Head of caudate nucleus (tissue), 42 donors: Measurements from ENCODE around the gene QRICH1.

Experiments
- DNase-seq, 42 donors: peaks; one replicate each; pipeline versions ENCODE4 v3.0.0 to v3.0.0-alpha.2; 2020 to 2021; ENCODE audit warnings: mixed read lengths in 7 of 42
- intact Hi-C: fragments of 100-400 bp; cut with DNase I; formaldehyde crosslinking; loops from one replicate; pipeline ENCODE4 v1.15.0; 2022

The QRICH1 gene

DNA sequence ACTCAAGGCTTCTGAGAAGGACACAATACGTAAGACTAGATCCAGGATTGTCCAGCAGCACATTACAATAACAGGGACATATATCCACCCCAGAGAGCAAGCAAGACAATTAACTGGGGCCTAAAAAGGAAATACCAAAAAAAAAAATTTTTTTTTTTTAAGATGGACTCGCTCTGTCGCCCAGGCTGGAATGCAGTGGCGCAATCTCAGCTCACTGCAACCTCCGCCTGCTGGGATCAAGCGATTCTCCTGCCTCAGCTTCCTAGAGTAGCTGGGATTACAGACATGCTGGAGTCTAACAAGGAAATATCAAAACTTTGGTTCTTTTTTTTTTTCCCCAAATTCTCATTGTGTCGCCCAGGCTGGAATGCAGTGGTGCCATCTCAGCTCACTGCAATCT is 35.9 kb downstream of the QRICH1 start:
- DNase-seq, result no peak
- intact Hi-C loops, result no loop called here

DNA sequence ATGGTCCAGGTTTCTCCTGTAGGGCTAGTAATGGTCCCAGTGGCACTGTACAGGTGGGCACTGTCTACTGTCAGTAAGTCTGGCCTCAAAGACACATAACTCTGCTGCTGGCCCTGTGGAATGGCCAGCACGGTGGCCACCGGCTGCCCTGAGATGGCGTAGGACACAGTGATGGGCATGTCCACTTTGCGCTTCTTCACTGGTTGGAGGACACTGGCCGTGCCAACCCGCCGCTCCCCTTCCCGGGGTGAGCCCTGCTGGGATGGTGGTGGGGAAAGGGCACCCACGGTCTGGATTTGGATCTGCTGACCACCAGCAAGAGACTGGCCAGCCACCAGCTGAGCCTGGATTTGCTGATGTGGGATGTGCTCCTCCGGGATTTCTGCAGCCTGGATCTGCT is 36.6 kb downstream of the QRICH1 start:
- no peak for DNase-seq
- intact Hi-C loops, result no loop called here

DNA sequence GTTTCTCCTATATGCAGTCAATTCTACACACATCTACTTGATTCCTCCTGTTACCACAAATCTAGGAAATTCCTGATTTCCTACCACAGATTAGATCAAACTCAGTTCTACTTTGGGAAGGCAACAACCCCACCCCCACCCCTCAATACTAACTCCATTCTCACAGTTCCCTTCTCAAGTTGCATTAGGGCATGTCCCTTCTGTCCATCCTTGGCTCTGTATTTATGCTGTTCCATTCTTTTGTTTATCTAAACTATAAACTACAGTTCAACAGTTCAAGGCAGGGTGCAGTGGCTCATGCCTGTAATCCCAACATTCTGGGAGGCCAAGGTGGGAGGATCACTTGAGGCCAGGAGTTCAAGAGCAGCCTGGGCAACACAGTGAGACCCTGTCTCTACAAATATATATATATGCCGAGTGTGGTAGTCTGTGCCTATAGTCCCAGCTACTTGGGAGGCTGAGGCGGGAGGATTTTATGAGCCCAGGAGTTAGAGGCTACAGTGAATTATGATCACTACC is 39.5 kb downstream of the QRICH1 start:
- intact Hi-C loops, result no loop called here
- no peak for DNase-seq

GRCh38 chr3:49053543-49053942 is 40.3 kb downstream of the QRICH1 start:
- DNase-seq, result no peak
- intact Hi-C loops, result no loop called here

GRCh38 chr3:49035281-49035680 is 58.6 kb downstream of the QRICH1 start:
- DNase-seq, result no peak
- intact Hi-C loops, result no loop called here

DNA sequence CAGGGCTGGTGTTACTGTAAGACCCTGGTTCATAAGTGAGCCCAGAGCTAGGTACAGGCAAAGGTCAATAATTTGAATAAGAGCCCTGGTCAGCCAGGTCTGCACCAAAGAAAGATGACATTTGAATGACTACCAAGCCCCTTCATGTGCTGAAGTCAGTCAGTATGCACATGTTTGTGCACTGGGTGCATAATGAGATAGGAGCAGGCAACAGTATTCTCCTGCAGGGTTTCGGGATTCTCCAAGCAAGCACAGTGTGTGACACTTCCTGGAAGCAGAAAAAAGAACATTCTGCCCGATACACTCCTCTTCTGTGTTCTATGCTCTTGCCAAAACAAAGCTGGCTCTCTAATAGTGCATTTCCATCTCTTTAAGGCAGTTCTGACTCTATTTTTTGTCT is 59.2 kb downstream of the QRICH1 start:
- intact Hi-C loops, result no loop called here
- DNase-seq, result no peak

- DNase-seq, result no peak
- intact Hi-C loops, result no loop called here
These were observed 61.1 kb downstream of the QRICH1 start for GRCh38 chr3:49032646-49033304.

DNA sequence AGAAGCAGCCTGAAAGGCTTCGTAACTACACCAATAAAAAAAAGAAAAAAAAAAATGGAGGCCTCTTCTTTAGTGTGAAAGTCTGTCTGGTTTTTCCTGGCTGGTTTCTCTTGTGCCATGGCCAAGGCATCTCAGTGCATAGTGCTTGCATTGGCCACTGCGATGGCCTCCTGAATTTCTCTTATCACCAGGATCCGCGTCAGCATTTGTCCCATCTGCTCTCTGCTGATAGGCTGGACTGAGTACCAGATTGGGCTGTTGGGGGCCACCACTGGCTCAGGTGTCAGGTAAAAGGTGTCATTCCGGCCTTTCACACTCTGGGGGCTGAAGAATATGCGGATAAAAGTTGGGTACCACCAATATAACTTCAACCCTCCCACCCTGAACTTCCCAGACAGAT is 63.5 kb downstream of the QRICH1 start:
- intact Hi-C loops, result no loop called here
- DNase-seq, result no peak

GRCh38 chr3:49029563-49029884 is 64.3 kb downstream of the QRICH1 start:
- DNase-seq, result no peak

DNA sequence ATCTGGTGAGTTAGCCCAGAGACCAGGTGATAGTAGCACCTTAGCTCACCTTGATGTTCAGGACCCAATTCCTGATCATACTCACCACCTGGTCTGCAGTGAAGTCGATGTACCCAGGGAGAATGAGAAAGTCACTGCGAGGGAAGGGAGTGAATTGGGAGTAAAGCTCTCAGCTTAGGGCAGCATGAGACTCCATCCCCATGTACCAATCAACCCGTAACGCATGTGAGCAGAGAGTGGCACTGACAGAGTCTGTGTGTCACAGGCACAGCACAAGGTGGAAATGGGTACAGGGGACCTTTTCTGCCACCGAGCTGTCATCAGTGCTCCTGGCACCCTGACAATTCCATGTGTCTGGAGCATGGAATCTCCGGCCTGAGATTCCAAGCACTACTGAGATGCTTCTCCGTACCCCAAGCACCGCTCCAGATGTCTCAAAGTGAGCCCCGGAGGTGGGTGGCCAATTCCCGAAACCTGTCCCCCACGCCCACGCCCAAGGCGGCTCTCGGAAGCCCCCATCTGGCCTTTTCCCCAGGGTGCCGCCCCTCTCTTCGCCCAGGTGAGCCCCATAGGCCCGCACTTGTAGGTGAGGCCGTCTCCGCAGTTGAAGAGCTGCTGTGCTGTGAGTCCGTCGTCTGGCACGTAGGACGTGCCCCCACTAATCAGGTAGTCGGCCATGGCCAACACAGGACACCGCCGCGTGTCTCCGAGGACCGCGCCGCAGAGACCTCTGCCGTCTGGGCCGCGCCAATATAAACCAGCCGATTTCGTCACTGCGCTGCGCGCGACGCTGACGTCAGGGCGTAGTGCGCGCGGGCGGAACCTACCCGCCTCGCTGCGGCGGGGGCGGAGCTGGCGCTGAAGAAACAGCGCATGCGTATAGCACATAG is 65.0 kb downstream of the QRICH1 start, which contains the start of gene IMPDH2:
Gene IMPDH2, minus strand, starts transcription at position 726 of the 890 bp plus-strand sequence. Its CDS starts 48 bp downstream, at position 678.
- peak; percentile 91 to 98 (median 96) for DNase-seq
- intact Hi-C loops, result loop anchor here (10.0 kb wide), 2 partner anchors 66 to 386 kb away; partner anchors contain the start of genes QRICH1, RHOA and TCTA

More at GRCh38 chr3:49029563-49029884, 64.3 kb downstream of the QRICH1 start:
- intact Hi-C loops, result loop anchor here (10.0 kb wide), 2 partner anchors 65 to 385 kb away; partner anchors contain the start of genes QRICH1, RHOA and TCTA

- no peak for DNase-seq
- intact Hi-C loops, result loop anchor here (10.0 kb wide), 2 partner anchors 67 to 387 kb away; partner anchors contain the start of genes QRICH1, RHOA and TCTA
These were observed 65.6 kb downstream of the QRICH1 start for GRCh38 chr3:49028298-49028672.

DNA sequence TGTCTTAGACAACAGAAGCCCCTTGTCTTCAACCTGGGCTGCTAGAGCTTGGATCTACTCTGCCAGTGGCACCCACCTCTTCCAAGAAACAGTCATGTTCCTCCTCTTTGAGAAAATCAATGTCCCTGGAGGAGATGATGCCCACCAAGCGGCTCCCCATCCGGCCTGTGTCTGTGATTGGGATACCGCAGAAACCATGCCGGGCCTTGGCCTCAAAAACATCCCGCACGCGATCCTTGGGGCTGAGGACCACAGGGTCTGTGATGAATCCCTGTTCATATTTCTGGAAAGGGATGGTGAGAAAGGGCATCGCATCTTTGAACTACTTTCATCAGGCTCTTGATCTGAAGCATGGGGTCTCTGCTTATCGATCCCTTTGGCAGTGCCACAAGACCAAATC is 66.2 kb downstream of the QRICH1 start:
- DNase-seq, result no peak
- intact Hi-C loops, result loop anchor here (10.0 kb wide), 2 partner anchors 67 to 387 kb away; partner anchors contain the start of genes QRICH1, RHOA and TCTA

DNA sequence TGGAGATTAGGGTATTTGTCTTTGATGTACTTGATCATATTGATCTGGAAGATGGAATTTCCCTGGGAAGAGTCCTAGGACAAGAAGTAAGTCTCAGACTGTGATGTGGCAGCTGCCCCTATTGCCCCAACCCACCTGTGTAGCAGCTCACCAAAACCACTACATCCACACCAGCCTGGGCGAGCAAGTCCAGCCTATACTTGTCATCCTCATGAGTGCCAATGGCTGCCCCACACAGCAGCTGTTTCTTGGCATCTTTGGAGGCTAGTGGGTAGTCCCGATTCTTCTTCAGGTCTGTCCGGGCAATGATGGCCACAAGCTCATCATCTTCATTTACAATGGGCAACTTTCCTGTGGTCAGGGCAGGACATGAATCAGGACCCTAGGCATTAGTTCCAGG is 67.3 kb downstream of the QRICH1 start:
- intact Hi-C loops, result loop anchor here (10.0 kb wide), 2 partner anchors 68 to 388 kb away; partner anchors contain the start of genes QRICH1, RHOA and TCTA
- DNase-seq, result no peak

GRCh38 chr3:49025793-49026520 is 67.9 kb downstream of the QRICH1 start:
- DNase-seq, result no peak
- intact Hi-C loops, result loop anchor here (10.0 kb wide), 2 partner anchors 69 to 389 kb away; partner anchors contain the start of genes QRICH1, RHOA and TCTA

- intact Hi-C loops, result loop anchor here (10.0 kb wide), 2 partner anchors 70 to 390 kb away; partner anchors contain the start of genes QRICH1, RHOA and TCTA
- no peak for DNase-seq
These were observed 68.7 kb downstream of the QRICH1 start for GRCh38 chr3:49025005-49025792.

- DNase-seq, result no peak
- intact Hi-C loops, result loop anchor here (5.0 to 10.0 kb wide), 3 partner anchors 37 to 390 kb away; partner anchors contain the start of genes QRICH1, RHOA and TCTA
These were observed 69.4 kb downstream of the QRICH1 start for GRCh38 chr3:49024449-49024848.

DNA sequence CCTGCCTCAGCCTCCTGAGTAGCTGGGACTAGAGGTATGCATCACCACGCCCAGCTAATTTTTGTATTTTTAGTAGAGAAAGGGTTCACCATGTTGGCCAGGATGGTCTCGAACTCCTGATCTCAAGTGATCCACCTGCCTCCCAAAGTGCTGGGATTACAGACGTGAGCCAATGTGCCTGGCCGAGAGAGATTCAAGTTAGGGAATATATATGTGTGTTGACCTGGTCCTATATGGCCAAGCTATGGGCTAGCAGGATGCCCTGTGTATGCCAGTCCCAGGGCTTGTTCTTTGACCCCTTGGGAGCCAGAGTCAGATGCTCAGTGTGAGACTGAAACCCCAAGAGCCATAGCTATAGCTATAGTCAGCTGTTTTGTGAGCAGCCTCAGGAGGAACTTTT is 70.1 kb downstream of the QRICH1 start:
- DNase-seq, result no peak
- intact Hi-C loops, result loop anchor here (5.0 to 10.0 kb wide), 3 partner anchors 36 to 391 kb away; partner anchors contain the start of genes QRICH1, RHOA and TCTA

DNA sequence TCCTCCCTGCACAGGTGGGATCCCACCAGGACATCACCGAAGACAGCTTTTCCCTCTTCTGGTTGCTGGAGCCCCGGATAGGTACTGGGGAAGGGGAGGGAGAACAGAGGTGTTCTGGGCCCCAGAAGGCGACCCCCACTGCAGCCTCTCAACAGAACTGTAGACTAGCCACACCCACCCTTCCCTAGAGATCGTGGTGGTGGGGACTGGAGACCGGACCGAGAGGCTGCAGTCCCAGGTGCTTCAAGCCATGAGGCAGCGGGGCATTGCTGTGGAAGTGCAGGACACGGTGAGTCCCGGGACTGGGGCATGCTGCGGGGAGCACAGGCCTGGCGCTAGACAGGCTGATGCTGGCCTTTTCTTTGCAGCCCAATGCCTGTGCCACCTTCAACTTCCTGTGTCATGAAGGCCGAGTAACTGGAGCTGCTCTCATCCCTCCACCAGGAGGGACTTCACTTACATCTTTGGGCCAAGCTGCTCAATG is 71.1 kb downstream of the QRICH1 start:
- peak in 1 of 42 donors; percentile 31 for DNase-seq
- intact Hi-C loops, result loop anchor here (5.0 to 10.0 kb wide), 3 partner anchors 35 to 392 kb away; partner anchors contain the start of genes QRICH1, RHOA and TCTA
